HG03460 (cell line): Measurements from ENCODE around the gene NEIL3.
"Not testable (repeated sequence)": the region's sequence is repeated elsewhere in the genome, so short reads cannot be mapped to it uniquely, and the experiment has no call there.

Experiments used
- ATAC-seq: cut with Tn5 transposase; IDR thresholded peaks from one replicate; pipeline ENCODE4 v1.9.1; 2021; ENCODE audit not compliant: unreplicated experiment

The NEIL3 gene

DNA sequence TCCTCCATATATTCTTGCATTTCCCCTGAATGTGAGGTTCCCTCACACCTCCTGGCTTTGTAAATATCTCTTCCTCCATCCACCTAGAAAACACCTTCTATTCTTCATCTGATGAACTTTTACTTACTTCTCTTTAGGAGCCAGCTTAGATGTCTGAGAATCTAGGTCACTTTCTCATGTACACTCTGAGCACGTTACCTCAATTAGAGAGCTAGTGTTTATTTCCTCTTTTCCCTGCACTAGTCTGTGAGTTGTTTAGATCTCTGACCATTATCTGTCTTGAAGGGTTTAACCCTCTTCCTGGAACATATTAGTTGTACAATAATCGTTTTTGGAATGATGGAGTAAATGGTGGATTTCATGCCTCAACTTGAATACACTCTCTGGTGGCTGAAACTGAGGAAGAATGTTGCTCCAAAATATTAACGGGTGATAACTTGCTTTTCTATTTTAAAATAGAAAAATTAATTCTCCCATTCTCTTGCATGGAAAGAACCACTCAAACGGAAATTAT lies 8.5 kb upstream of the NEIL3 start:
- no peak for ATAC-seq

DNA sequence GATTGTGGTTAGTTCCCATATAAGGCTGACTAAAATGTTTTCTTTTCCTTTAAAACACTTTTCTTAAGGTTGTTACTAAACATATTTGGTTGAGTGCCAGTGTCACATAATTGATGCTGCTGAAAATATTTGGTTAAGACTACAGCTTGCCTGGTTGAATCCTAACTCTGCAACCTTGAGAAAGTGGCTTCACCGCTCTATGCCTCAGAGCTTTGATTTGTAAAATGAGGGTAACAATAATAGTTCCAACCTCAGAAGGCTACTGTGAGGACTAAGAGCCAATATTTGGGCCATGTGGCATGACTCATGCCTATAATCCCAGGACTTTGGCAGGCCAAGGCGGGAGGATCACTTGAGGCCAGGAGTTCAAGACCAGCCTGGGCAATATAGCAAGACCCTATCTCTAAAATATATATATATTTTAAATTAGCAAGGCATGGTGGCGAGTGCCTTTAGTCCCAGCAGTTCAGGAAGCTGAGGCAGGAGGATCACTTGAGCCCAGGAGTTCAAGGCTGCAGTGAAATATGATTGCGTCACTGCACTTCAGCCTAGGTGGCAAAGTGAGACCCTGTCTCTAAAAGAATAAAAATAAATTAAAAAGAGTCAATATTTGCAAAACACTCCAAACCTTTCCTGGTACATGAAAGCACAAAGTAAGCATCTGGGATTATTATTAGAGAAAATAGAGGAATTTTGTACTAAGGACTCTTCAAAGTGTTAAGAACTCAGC lies 7.1 kb upstream of the NEIL3 start:
- no peak for ATAC-seq

DNA sequence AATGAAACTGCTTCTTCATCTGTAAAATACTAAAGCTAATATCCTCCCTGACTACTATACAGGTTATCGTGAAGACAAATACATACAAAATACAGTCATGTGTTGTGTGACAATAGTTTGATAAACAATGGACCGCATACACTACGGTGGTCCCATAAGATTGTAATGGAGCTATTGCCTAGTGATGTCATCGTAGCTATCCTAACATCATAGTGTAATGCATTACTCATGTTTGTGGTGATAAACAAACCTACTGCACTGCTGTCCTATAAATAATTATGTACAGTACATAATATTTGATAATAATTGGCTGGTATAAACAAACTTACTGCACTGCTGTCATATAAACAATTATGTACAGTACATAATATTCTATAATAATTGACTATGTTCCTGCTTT lies 5.6 kb upstream of the NEIL3 start:
- ATAC-seq: no peak

DNA sequence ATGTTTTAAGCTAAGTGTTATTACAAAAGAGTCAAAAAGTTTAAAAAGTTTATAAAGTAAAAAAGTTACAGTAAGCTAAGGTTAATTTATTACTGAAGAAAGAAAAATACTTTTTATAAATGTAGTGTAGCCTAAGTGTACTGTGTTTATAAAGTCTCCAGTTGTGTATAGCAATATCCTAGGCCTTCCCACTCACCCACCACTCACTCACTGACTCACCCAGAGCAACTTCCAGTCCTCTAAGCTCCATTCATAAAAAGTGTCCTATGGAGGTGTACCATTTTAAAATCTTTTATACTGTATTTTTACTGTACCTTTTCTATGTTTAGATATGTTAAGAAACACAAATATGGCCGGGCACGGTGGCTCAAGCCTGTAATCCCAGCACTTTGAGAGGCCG lies 4.8 kb upstream of the NEIL3 start:
- not testable (repeated sequence) for ATAC-seq

GRCh38 chr4:177308125-177308524 lies 1.5 kb upstream of the NEIL3 start:
- no peak for ATAC-seq

DNA sequence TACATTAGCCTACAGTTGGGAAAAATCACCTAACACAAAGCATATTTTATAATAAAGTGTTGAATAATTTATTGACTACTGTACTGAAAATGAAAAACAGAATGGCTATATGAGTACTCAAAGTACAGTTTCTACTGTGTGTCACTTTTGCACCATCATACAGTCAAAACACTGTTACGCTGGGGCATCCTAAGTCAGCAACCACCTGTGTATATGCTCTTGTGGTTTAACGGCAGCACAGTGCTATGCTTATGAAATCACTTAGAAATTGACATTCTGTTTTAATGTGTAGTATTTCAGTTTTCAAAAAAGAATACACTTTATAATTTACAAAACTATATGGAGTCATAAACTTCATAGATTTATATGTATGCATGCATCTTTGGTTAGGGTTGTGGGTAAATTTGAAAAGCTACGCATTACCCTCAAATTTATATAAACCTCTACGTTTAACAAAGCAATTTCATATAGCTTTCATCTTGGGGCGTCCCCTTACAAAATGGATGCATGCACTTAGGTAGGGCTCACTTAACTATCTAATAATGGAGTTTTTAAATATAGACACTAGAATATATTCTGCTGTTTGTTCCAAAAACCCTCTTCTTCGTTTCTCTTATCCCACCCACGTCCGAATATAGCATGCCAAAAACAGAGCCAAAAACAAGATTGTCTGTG lies 690 bp upstream of the NEIL3 start:
- ATAC-seq: no peak

DNA sequence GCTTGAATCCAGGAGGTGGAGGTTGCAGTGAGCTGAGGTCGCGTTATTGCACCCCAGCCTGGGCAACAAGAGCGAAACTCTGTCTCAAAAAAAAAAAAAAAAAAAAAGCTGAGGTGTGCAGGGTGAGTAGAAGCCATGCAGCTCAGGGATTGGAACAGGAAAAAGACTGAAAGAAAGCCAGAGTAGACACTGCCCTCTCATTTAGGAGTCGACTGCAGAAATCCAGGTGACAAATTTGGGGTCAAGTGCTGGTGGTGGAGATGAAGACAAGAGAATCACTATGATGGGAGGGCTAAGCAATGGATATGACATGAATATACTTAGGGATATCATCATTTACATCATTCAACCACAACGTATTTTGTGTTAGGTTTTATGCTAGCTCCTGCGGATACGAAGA lies 1.9 kb downstream of the NEIL3 start:
- no peak for ATAC-seq

GRCh38 chr4:177313263-177313662 lies 3.6 kb downstream of the NEIL3 start:
- ATAC-seq: no peak

GRCh38 chr4:177315767-177316464 lies 6.2 kb downstream of the NEIL3 start:
- ATAC-seq: no peak

DNA sequence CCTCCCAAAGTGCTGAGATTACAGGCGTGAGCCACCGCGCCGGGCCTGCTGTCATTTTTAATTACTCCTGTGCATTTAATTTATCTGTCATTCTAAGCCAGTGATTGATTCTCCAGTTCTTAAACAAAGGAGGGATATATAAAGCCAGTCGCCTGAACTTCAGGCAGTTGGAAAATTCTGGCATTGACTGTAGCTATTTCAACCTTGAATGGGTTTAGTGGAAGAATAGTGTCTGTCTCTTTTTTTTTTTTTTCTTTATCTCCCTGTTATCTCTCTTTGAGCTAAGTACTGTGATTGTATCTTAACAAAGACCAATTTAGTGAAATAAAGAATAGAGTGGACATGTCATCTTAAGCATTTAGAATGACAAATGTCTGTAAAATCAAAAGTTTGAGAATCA lies 11.0 kb downstream of the NEIL3 start:
- ATAC-seq: no peak

DNA sequence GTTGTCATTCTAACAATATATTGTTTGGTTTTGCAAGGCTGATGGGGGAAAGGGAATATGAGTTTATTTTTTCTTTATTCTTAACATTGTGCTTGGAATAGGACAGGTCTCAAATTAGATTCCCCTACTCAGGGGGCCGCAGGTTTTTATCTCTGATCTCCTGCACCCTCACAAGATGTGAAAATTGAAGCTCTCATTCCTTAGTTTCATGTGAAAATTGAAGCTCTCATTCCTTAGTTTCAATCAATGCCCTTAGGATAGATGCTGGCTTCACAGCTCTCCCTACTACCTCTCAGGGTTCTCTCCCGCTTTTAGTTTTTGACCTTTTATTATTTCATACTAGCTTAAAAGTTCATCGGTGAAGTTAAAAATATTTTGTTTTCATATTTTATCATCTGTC lies 12.0 kb downstream of the NEIL3 start:
- ATAC-seq: no peak

- ATAC-seq: no peak
Measured at GRCh38 chr4:177322266-177322665, 12.6 kb downstream of the NEIL3 start.

DNA sequence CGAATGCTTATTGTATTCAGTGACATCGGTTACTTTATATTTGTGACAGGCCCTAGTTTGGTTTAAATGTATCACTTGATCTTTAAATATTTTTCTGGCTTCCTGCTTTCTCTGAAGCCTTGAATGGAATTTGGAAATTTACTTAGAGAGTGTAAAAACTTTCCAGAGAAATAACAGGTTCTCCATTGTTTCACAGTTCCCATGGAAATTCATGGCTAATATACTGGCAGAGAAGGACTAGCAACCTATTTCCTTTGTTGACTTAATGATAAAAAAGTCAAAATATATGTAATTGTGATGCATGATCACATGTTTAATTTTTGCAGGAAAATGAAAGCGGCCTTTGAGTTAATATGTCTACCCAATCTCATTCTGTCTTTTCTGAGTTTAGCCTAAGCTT lies 13.2 kb downstream of the NEIL3 start:
- ATAC-seq: no peak

DNA sequence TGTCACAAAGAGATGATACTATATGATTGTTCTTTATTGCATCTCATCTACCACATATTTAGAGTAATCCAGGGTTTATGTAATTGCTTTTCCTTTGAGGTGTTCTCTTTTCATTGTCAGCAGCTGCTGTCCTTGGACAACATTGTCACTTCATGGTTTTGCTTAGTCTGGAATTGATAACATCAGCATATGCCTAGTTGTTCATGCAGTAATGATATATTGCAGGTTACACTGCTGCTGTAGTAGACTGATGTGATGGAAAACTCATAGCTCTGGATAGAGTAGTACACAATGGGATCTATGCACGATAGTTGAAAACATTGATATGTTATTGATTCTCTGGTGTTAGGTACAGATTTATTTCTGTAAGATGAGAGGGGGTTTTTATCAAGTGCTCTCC lies 13.7 kb downstream of the NEIL3 start:
- no peak for ATAC-seq

DNA sequence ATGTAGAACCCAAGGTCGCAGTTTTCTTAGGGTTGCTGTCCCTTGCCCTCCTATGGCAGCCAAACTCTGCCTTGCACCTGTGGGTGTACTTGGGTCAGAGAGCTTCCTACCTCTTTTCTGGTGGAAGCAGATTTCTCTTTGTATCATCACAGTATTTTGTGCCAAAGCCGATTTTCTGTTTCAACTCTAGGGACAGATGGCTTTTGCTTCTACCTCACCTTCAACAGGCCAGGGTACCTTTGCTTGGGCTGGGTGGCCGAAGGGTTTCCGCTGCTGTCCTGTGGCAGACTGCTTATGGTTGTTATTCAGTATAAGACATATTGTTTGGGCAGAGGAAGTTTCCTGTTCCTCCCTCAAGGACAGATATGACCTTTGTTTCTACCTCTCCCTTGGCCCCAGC lies 22.4 kb downstream of the NEIL3 start:
- ATAC-seq: no peak

DNA sequence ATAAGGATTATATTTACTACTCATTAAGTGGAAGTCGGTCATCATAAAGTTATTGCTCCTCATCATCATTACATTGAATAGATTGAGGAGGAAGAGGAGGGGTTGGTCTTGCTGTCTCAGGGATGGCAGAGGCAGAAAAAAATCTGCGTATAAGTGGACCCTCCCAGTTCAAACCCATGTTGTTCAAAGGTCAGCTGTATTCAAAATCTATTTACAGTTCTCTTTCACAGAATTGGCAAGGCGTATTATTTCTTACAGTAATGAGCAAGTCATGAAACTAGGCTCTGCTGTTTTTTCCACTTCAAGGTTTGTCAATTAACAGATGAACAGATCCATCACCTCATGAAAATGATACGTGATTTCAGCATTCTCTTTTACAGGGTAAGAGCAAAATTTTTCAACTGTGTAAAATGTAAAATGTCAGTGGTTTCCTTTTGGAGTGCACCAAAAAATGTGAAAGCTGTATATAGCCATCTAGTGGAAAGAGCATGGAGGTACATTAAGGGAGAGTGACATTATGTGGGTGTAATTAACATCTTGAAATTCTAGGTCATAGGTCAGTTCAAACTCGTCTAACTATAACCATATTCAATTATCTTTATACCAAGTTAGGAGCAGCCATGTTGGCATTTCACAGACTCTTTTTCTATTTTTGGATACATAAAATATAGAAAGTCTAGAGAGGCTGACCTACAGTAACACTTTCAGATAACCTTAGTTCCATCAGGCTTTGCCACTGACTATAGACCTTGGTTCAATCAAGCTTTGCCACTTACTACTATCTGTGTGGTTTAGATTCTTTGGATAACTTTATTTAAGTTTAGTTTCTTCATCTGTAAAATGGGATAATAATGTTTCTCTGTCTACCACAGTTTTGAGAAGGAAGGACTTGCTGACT lies 30.1 kb downstream of the NEIL3 start:
- peak; percentile 97 for ATAC-seq

DNA sequence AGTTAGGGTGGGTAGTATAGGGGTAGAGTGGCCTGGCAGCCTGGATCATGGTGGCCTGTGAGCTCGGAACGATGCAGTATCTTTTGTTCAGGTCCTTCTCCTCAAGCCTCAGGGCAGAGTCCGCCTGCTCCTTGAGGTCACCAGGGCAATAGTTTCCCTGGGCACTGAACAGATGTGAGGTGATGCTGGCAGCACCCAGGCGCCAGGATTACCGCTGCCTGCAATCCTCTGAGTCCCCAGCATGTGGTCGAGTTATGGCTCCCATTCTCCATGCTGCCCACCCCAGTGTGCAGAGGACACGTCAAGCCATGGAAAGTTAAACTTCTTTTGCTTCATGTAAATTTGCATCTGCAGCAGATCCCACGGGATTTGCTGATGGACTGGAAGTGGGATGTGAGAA lies 38.7 kb downstream of the NEIL3 start:
- ATAC-seq: no peak

GRCh38 chr4:177349191-177349590 lies 39.5 kb downstream of the NEIL3 start:
- ATAC-seq: no peak

DNA sequence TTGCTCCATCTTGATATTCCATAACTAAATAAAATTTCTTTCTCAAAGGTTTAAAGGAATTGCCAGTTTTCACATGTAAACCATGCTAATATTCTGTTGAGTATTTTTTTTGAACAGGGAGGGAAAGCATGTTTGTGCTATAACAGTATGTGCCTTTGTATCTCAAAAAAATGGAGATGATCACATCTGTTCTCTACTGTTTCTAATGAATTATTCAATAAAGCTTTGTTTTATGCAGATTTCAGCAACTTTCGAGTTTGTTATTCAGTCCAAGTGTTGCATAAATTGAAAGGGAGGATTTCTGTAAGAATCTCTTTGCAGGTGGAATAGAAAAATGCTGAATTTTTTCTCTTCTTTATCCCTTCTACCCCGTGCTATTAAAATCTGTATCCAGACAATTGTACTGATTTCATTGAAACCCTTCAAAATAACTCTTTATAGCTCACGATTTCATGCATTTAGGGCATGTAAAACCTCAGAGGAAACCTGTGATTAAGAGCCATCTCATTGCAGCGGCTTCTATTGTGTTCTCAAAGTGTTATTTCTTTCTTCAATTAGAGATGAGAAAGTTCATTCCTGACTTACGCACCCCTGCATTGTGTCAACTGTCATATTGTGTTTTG lies 42.1 kb downstream of the NEIL3 start:
- no peak for ATAC-seq

DNA sequence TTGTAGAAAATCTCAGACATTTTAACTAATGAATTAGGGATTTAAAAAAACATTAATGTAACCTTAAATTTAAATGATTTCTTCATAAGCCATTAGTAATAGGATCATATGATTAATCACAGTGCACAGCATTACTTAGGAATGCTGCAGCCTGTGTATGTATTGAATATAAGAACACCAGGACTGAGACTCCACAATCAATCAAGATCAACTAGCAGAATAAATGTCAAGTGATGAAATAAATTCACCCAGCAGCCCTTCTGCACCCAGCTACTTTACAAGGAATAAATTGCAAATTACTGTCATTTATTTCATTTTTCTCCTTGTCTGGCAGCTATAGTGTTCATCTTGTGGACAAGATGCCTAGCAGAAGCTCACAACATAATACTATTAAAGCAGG lies 46.5 kb downstream of the NEIL3 start:
- ATAC-seq: no peak

GRCh38 chr4:177356921-177357320 lies 47.2 kb downstream of the NEIL3 start:
- no peak for ATAC-seq
